Measurements from ENCODE around the gene EIF4B.
A peak's percentile ranks its signal among the peaks of the same experiment; 100 is the strongest.
"Not testable (repeated sequence)": the region's sequence is repeated elsewhere in the genome, so short reads cannot be mapped to it uniquely, and the experiment has no call there.

The EIF4B gene

GRCh38 chr12:53005986-53006809 is at the start of gene EIF4B:
EIF4B (plus strand) TSS chr12:53006456; CDS start chr12:53006484, 28 bp downstream.
- peak; percentile 100 for DNase-seq

- DNase-seq: no peak
Observed at GRCh38 chr12:52956987-52957386, 49.3 kb upstream of the EIF4B start.

- DNase-seq: no peak
Observed at GRCh38 chr12:52964556-52965336, 41.5 kb upstream of the EIF4B start.

GRCh38 chr12:52965337-52965731 is 40.9 kb upstream of the EIF4B start:
- DNase-seq: no peak

GRCh38 chr12:52969166-52969795 is 37.0 kb upstream of the EIF4B start:
- no peak for DNase-seq

GRCh38 chr12:52969828-52970569 is 36.3 kb upstream of the EIF4B start:
- DNase-seq: no peak

GRCh38 chr12:52971679-52972329 is 34.5 kb upstream of the EIF4B start:
- DNase-seq: no peak

GRCh38 chr12:52975204-52975603 is 31.1 kb upstream of the EIF4B start:
- no peak for DNase-seq

GRCh38 chr12:52975820-52976573 is 30.3 kb upstream of the EIF4B start:
- no peak for DNase-seq

- no peak for DNase-seq
Observed at GRCh38 chr12:52976574-52977071, 29.6 kb upstream of the EIF4B start.

- no peak for DNase-seq
Observed at GRCh38 chr12:52977170-52977569, 29.1 kb upstream of the EIF4B start.

- DNase-seq: no peak
Observed at GRCh38 chr12:52980096-52980649, 26.1 kb upstream of the EIF4B start.

- DNase-seq: peak; percentile 76
Observed at GRCh38 chr12:52980650-52981423, 25.4 kb upstream of the EIF4B start.

- no peak for DNase-seq
Observed at GRCh38 chr12:52984136-52984535, 22.1 kb upstream of the EIF4B start.

GRCh38 chr12:52988898-52989297 is 17.4 kb upstream of the EIF4B start:
- DNase-seq: no peak

- DNase-seq: no peak
Observed at GRCh38 chr12:52990206-52990605, 16.1 kb upstream of the EIF4B start.

- DNase-seq: not testable (repeated sequence)
Observed at GRCh38 chr12:52992240-52992639, 14.0 kb upstream of the EIF4B start.

- no peak for DNase-seq
Observed at GRCh38 chr12:52992699-52993557, 13.3 kb upstream of the EIF4B start.

- DNase-seq: no peak
Observed at GRCh38 chr12:52993558-52993869, 12.7 kb upstream of the EIF4B start.
